HepG2 (cell line): ENCODE measurements around the gene ACE.

Source experiments
- ZNF343 ChIP-seq: sonication (generic); formaldehyde crosslinking; IDR thresholded peaks from 2 replicates; pipeline ENCODE4 v1.4.0; 2020; ENCODE audit warnings: mild to moderate bottlenecking, missing genetic modification reagents
- TF ChIP-seq, protein P1 (sequence below): sonication (generic); formaldehyde crosslinking; IDR thresholded peaks from 2 replicates; pipeline ENCODE4 v1.8.1; 2022; ENCODE audit warnings: low read depth, mild to moderate bottlenecking, missing genetic modification reagents

DNA sequence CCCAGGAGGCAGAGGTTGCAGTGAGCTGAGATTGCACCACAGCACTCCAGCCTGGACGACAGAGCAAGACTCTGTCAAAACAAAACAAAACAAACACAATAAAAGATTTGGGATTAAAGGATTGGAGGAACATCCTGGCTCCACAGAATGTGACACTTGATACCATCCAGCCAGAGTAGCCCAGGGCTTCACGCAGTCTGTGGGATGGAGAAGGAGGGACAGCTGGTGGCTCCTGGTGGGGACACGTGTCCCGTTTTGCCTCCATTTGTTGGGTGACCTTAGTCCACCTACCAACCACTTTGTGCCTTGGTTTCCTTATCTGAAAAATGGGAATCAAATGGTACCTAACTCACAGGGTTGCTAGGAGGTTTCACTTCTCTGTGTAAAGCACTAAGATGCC is 18.4 kb upstream of the ACE start:
- TF ChIP-seq, protein P1, sequence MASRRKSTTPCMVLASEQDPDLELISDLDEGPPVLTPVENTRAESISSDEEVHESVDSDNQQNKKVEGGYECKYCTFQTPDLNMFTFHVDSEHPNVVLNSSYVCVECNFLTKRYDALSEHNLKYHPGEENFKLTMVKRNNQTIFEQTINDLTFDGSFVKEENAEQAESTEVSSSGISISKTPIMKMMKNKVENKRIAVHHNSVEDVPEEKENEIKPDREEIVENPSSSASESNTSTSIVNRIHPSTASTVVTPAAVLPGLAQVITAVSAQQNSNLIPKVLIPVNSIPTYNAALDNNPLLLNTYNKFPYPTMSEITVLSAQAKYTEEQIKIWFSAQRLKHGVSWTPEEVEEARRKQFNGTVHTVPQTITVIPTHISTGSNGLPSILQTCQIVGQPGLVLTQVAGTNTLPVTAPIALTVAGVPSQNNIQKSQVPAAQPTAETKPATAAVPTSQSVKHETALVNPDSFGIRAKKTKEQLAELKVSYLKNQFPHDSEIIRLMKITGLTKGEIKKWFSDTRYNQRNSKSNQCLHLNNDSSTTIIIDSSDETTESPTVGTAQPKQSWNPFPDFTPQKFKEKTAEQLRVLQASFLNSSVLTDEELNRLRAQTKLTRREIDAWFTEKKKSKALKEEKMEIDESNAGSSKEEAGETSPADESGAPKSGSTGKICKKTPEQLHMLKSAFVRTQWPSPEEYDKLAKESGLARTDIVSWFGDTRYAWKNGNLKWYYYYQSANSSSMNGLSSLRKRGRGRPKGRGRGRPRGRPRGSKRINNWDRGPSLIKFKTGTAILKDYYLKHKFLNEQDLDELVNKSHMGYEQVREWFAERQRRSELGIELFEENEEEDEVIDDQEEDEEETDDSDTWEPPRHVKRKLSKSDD, result no peak
- TF ChIP-seq ZNF343 (CRISPR knock-in tag), result no peak
